Bone marrow (tissue), 2 donors: ENCODE measurements around the gene PBRM1.
A peak's percentile ranks its signal among the peaks of the same experiment; 100 is the strongest.

ENCODE experiments used
- DNase-seq, 2 donors: peaks; one replicate each; lab custom pipeline; 2025; lab: John Stamatoyannopoulos, UW

The PBRM1 gene

DNA sequence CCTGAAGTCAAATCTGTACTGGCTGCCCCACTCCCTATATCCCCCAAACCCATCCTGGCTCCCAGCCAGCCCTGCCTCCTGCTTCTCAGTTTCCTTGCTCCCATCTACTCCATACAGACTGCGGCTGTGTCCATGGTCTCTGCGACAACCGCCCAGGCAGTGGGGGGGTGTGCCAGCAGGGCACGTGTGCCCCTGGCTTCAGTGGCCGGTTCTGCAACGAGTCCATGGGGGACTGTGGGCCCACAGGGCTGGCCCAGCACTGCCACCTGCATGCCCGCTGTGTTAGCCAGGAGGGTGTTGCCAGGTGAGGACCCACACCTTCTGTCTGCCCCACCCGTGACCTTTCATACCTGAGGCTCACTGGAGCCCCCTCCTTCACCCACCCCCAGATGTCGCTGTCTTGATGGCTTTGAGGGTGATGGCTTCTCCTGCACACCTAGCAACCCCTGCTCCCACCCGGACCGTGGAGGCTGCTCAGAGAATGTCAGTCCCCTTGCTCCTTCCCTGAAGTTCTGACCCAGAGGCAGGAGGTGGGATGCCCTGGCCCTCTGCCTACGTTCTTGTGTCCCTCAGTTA is 175.9 kb downstream of the PBRM1 start:
- DNase-seq: no peak

DNA sequence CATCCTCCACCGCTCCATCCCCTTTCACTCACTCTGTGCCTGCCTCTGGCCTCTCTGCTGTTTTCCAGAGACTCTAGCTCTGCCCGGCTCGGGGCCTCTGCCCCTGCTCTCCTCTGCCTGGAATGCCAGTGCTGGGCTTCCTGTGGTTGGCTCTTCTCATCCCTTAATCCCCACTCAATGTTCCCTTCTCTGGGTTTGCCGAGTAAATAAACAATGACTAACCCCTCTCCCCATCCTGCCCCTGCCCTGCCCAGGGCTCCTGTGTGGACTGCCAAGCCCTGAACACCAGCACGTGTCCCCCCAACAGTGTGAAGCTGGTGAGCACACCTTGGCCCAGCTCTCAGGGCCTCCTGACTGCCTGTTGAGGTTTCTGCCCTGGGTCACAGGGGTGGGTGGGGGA is 178.4 kb downstream of the PBRM1 start:
- DNase-seq: no peak

DNA sequence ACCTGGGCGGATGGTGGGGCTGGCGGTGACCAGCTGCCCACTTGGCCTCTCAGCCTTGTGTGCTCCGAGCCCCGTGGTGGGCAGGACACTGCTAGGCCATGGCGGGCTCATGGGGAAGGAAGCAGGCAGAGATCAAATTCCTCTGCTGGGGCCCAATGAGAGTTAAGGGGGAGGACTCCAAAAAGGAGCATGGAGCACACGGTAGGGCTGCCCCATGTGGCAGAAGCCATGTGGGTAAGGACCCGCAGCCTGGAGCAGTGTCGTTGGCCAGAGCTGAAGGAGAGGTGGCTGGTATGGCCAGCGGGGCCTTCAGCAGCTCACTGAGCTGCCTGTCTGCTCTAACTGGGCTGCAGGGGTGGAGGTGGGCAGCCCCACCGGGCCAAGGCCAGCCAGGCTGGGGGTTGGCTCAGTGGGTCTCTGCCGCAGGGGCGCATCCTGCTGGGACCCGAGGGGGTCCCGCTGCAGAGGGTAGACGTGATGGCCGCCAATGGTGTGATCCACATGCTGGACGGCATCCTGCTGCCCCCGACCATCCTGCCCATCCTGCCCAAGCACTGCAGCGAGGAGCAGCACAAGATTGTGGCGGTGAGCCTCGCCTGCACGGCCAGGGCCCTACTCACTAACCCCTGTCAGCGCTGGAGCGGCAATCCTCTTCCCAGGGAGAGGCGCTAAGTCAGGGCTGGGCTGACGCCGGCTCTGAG is 179.3 kb downstream of the PBRM1 start:
- no peak for DNase-seq

DNA sequence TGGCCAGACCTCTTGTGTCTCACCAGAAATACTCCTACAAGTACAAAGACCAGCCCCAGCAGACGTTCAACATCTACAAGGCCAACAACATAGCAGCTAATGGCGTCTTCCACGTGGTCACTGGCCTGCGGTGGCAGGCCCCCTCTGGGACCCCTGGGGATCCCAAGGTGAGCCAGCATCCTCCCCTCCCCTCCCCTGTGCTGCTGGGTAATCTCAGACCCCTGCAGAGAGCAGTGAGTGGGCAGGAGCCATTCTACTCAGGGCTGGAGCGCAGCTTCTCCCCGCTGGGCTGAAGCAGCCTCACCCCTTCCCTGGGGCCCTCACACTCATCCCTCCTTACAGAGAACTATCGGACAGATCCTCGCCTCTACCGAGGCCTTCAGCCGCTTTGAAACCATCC is 180.7 kb downstream of the PBRM1 start:
- no peak for DNase-seq

DNA sequence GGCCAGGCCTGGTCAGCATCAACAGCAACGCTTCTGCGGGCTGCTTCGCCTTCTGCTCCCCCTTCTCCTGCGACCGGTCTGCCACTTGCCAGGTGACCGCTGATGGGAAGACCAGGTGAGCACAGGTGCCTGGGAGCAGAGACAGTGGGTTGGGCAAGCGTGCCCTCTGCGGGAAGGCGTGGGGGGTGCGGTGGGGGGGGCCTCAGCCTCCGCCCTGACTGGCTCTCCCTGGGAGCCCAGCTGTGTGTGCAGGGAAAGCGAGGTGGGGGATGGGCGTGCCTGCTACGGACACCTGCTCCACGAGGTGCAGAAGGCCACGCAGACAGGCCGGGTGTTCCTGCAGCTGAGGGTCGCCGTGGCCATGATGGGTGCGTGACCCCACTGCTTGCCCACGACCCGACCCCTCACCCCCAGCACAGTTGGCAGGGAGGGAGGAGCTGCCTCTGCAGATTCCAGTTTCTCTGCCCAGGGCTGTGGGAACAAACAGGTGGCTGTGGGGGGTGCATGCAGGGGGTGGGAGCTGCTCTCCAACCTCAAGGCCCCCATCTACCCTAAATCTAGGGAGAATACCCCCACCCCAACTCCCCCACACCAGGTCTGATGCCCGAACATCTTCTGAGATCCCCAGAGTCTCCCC is 181.8 kb downstream of the PBRM1 start:
- no peak for DNase-seq

DNA sequence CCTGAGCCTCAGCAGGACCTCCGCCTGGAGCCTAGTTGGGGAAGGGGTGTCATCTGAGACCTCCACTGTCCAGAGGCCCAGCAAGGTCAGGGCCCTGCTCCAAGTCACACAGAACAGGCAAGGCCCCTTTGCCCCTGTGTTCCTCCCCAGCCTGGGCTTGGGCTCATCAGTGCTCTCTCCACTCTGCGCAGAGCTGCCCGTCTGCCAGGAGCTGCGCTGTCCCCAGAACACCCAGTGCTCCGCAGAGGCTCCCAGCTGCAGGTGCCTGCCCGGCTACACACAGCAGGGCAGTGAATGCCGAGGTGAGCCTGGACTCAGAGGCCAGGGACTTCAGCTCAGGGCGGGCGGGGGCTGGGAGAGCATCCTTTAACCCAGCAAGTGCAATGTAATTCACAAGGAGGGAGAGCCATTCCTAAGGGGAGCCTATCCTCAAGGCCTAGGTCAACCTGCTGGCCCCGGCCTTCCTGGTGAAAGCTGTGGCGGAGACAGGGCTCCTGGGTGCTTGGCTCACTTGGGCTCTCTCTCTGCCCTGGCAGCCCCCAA is 182.8 kb downstream of the PBRM1 start:
- DNase-seq: no peak

DNA sequence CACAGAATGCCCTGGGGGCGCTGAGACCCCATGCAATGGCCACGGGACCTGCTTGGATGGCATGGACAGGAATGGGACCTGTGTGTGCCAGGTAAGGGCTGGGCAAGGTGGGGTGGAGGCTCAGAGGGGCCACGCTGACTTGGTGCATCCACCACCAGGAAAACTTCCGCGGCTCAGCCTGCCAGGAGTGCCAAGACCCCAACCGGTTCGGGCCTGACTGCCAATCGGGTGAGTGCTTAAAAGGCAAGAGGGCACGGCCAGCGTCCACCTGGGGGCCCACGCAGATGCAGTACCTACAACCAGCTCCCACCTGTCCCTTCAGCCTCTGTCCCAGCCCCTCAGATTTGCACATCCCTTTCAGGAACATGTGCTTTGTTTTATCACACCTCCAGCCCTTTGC is 183.7 kb downstream of the PBRM1 start:
- DNase-seq: no peak

DNA sequence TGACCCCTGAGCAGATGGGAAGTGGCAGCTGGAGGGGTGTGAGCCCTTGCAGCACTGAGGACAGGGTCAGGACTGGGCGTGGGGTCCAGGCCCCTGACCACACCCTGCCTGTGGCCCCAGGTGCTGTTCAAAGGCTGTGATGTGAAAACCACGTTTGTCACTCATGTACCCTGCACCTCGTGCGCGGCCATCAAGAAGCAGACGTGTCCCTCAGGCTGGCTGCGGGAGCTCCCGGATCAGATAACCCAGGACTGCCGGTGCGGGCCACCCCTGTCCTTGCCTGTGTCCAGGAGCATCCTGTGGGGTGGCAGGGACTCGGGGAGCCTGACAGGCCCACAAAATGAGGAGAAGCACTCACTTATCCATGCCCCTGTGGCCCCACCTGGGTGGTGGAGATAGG is 184.7 kb downstream of the PBRM1 start:
- no peak for DNase-seq

DNA sequence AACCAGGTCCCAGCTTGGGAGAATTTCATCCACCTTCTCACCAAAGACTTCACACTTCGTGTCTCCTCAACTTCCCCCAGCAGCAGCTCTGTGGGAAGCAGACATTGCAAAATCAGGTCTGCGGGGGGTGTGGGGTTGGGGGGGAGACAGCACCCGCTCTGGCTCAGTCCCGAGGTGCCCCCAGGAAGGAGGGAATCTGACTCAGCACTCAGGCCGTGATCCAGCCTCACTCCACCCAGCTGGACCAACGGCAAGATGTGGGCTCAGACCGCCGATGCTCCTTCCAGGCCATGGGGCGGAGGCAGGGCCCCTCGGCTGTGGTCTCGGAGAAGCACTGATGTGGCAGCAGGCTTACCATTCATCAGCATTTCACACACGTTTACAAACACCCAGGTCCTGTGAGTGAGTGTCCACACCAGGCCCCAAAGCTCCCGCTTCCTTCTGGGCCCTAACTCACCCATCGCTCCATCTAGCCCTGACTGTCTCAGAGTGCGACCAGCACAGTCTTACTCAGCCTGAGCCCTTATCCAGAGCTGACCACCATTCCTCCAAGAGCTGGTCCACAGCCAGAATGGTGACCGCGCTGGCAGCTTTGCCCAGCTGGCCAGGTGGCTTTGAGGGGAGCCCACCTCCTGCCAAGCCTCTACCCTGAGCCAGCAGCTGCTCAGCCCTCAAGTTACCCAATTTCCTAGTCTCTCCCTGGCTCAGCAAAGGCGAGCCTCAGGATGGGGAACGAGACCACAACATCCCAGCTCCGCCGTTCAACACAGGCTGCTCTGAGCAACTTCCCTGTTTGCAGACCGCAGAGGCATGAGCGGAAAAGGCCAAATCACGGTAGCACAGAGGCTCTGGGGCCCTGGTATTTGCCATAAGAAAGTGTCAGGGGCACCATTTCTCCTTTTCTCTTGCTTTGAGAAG is 187.3 kb downstream of the PBRM1 start:
- DNase-seq: peak; percentile 64 to 79

DNA sequence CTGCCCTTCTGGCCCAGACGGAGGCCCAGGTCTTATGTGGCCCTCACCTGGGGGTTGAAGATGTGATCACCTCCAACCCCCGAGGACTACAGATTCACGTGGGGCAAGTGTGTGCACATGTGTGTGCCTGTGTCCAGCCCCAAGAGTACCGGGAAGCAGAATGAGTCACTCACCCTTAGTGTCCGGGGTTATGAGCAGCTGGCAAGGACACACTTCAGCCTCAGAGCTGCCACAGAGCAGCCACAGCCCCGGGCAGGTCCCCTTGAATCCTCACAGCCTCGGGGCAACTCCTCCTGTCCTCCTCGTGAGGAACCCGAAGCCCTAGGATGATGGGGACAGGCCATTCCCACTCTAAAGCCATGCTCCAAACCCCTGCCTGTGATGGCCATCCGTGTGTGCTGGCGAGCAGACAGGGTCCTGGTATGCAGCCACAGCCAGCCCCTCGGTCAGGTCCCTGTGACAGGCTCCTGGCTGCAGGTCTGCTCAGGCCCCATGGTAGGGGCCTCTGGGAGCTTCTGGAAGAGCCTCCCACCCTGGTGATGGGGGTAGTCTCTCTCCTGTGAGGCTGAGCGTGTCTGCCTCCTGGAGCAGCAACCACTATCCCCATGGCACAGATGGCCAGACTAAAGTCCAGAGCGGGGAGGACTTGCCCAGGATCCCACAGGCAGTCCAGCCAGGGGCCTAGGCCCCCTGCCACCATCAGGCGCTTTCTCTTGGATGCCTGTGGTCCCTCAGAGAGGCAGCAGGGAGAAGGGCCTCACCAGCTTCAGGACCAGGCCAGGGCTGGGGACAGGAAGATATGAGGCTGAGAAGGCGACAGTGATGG is 189.7 kb downstream of the PBRM1 start:
- DNase-seq: no peak
